ENCODE data around the gene FGF4. TPM values are rescaled to one million over a fixed set of nuclear protein-coding genes. Genes with fewer than 3 reads are reported as not detected.

Gene FGF4
- total RNA-seq, 4 donors from 2014 or later: not detected

DNA sequence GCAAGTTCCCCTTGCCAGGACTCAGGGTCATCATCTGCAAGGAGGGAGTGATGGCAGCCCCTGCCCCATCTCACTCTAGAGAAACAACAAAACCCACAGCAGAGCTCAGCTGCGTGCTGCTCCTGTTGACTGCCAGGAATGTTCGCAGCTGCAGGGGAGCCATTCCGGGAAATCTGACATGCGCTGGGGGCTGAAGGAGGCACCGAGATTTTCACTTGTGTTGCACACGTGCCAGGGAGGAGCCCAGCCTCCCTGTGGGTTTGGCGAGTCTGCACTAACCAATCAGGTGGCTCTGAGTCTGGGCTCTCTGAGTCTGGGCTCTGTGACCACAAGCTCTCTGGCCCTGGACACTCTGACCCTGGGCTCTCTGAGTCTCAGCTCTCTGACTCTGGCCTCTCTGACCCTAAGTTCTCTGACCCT lies 33.5 kb upstream of the FGF4 start:
- WGBS, 2 donors: 21% methylated on average over 7 of the region's 7 CpGs; no CpG with 5 or more reads in 1 of the 2 donors
- Histone ChIP-seq H3K27me3 (no peaks in the 10 kb centered on the region), H3K4me1 (no peaks in the 10 kb centered on the region), H3K36me3 (no peaks in the 10 kb centered on the region), H3K27ac (no peak overlapping the region), H3K4me3 (replicated peaks in 1 of 3) (no peak overlapping the region), H3K9me3 (no peaks in the 10 kb centered on the region)
- TF ChIP-seq POLR2A (IDR thresholded peaks at IDR 0.05): no peak
- TF ChIP-seq, protein P1, sequence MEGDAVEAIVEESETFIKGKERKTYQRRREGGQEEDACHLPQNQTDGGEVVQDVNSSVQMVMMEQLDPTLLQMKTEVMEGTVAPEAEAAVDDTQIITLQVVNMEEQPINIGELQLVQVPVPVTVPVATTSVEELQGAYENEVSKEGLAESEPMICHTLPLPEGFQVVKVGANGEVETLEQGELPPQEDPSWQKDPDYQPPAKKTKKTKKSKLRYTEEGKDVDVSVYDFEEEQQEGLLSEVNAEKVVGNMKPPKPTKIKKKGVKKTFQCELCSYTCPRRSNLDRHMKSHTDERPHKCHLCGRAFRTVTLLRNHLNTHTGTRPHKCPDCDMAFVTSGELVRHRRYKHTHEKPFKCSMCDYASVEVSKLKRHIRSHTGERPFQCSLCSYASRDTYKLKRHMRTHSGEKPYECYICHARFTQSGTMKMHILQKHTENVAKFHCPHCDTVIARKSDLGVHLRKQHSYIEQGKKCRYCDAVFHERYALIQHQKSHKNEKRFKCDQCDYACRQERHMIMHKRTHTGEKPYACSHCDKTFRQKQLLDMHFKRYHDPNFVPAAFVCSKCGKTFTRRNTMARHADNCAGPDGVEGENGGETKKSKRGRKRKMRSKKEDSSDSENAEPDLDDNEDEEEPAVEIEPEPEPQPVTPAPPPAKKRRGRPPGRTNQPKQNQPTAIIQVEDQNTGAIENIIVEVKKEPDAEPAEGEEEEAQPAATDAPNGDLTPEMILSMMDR (IDR thresholded peaks at IDR 0.05): no peak
- DNase-seq: no peak
- intact Hi-C loops (cut with DNase I): no loop called here

DNA sequence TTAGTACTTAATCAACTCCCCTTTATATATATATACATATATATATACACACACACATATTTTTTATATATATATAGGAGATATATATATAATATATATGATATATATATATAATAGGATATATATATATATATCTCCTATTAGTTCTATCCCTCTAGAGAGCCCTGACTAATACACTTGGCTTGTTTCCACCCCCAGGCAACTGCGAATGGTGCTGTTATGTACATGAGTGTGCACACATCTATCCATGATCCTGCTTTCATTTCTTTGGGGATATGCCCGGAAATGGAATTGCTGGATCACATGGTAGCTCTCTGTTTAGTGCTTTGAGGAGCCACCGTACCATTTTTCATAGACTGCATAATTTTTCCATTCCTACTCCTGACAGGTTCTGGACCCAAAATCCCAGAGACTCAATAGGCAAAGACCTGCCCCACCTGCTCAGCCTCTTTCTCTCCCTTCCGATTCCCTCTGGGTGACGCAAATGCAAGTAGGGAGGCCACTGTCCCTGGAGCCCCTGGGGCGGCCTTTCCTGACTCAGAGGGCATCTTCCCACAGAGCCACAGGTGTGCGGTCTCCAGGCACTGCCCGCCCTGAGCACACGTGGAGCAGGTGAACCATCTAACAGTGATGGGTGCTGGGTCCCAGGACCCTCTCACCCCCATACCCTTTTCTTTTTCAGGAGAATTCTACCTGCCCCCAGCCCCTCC lies 32.1 kb upstream of the FGF4 start:
- no peaks in the 10 kb centered on the region for H3K4me1 ChIP-seq
- 89 to 93% methylated on average over 9 of the region's 9 CpGs for WGBS, 2 donors
- H3K9me3 ChIP-seq: no peaks in the 10 kb centered on the region
- H3K4me3 ChIP-seq (replicated peaks in 1 of 3): no peak overlapping the region
- no peaks in the 10 kb centered on the region for H3K36me3 ChIP-seq
- TF ChIP-seq POLR2A (IDR thresholded peaks at IDR 0.05): no peak
- TF ChIP-seq, protein P1 (IDR thresholded peaks at IDR 0.05): no peak
- DNase-seq: no peak
- no peaks in the 10 kb centered on the region for H3K27me3 ChIP-seq
- intact Hi-C loops (cut with DNase I): no loop called here
- H3K27ac ChIP-seq: no peak overlapping the region

DNA sequence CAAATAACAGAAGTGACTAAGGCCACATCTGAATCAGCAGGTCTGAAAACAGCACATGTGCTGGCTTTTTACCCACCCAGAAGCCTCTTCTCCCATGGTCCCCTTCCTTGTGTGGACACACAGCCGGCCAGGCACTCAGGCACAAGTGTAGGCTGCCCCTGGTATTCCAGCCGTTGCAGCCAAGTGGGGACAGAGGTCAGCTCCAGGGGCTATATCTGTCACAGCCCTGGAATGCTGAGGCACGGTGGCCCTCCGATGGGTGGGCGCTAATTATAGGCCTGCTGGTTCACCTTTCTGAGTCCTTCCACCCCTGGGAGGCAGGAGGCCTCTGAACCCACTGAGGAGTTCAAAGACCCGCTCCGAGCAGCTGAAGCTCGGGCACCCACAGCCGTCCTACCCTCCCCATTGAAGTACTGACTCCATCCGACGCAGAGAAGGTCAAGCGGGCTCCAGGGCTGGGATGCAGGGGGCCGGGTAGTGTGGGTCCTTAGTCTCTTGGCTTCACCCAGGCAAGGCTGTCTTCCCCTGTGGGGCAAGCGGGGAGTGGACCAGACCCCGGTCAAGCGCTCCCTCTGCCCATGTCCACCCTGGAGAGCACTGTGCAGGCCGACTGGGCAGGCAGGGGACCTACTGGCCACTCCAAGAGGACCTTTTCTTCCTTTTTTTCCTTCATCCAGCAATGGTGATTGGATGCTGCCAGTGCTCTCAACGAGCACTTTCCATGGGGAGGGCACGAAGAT lies 29.8 kb upstream of the FGF4 start:
- TF ChIP-seq POLR2A (IDR thresholded peaks at IDR 0.05): no peak
- TF ChIP-seq, protein P1 (IDR thresholded peaks at IDR 0.05): no peak
- H3K27ac ChIP-seq: no peak overlapping the region
- no peak overlapping the region for H3K4me3 ChIP-seq (replicated peaks in 1 of 3)
- 73 to 75% methylated on average over 10 to 19 of the region's 19 CpGs for WGBS, 2 donors
- H3K4me1 ChIP-seq: no peaks in the 10 kb centered on the region
- no peaks in the 10 kb centered on the region for H3K27me3 ChIP-seq
- no peaks in the 10 kb centered on the region for H3K9me3 ChIP-seq
- no peak for DNase-seq
- intact Hi-C loops (cut with DNase I): loop anchor here (5.0 kb wide), 1 partner anchor 118 kb away; no protein-coding TSS in a partner anchor
- H3K36me3 ChIP-seq: no peaks in the 10 kb centered on the region

DNA sequence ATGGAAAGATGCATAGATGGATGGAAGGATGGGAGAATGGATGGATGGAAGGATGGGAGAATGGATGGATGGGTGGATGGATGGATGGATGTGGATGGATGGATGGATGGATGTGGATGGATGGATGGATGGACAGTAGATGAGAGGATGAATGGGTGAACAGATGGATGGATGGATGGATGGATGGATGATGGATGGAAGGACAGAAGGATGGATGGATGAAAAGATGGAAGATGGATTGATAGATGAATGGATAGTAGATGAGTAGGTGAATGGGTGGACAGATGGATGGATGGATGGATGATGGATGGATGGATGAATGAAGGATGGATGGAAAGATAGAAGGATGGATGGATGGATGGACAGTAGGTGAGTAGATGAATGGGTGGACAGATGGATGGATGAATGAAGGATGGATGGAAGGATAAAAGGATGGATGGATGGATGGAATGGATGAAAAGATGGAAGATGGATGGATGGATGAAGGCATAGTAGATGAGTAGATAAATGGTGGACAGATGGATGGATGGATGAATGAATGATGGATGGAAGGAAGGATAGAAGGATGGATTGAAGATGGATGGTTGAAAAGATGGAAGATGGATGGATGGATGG lies 28.6 kb upstream of the FGF4 start:
- no peak overlapping the region for H3K27ac ChIP-seq
- intact Hi-C loops (cut with DNase I): loop anchor here (5.0 kb wide), 1 partner anchor 116 kb away; no protein-coding TSS in a partner anchor
- no peaks in the 10 kb centered on the region for H3K4me1 ChIP-seq
- H3K36me3 ChIP-seq: no peaks in the 10 kb centered on the region
- no peak for DNase-seq
- no peak for TF ChIP-seq POLR2A (IDR thresholded peaks at IDR 0.05)
- TF ChIP-seq, protein P1 (IDR thresholded peaks at IDR 0.05): no peak
- no peak overlapping the region for H3K4me3 ChIP-seq (replicated peaks in 1 of 3)
- no peaks in the 10 kb centered on the region for H3K9me3 ChIP-seq
- H3K27me3 ChIP-seq: no peaks in the 10 kb centered on the region
